ENCODE data around the gene TMX3. TPM values are rescaled to one million over a fixed set of nuclear protein-coding genes. Genes with fewer than 3 reads are reported as not detected.
A peak's percentile ranks its signal among the peaks of the same experiment; 100 is the strongest.

Gene TMX3
- total RNA-seq, 1 donor from 2014 or later = 89.6 TPM

- H3K4me1 ChIP-seq = peaks cover 19% of the 10 kb centered on the region
- H3K4me2 ChIP-seq = peak overlapping the region; percentile 94
- DNase-seq (ENCODE audit: low spot score) = no peak
- Mint-ChIP-seq H3K9me3 (no peaks in the 10 kb centered on the region), H3K27ac (no peak overlapping the region), H3K36me3 (peaks cover 20% of the 10 kb centered on the region), H3K27me3 (ENCODE audit: insufficient read depth, low read depth) (no peaks in the 10 kb centered on the region), H3K4me3 (peak overlapping the region; percentile 74), H3K4me1 (peaks cover 17% of the 10 kb centered on the region)
- no peaks in the 10 kb centered on the region for H3K27me3 ChIP-seq
- H4K20me1 ChIP-seq (ENCODE audit: low read depth) = peaks cover 7% of the 10 kb centered on the region
- H2AFZ ChIP-seq (replicated peaks) = no peak overlapping the region
- H3K36me3 ChIP-seq = peaks cover 24% of the 10 kb centered on the region
- no peaks in the 10 kb centered on the region for H3K9me3 ChIP-seq (ENCODE audit: low read depth)
- H3K79me2 ChIP-seq (ENCODE audit: low read depth) = peaks cover 64% of the 10 kb centered on the region
- H3K27ac ChIP-seq = no peak overlapping the region
- TF ChIP-seq EZH2phosphoT487 (IDR thresholded peaks at IDR 0.05) (no peak), CTCF (IDR thresholded peaks at IDR 0.05) (no peak), EZH2 (IDR thresholded peaks at IDR 0.05) (no peak)
- H3F3A ChIP-seq (ENCODE audit: low read depth) = no peaks in the 10 kb centered on the region
- peak overlapping the region; percentile 77 for H3K4me3 ChIP-seq
- no peak overlapping the region for H3K9ac ChIP-seq
These were observed 1.8 kb downstream of the TMX3 start for GRCh38 chr18:68713131-68713530.

GRCh38 chr18:68707646-68708045 is 7.3 kb downstream of the TMX3 start:
- no peak overlapping the region for H3K4me2 ChIP-seq
- H3K27ac Mint-ChIP-seq = no peak overlapping the region

GRCh38 chr18:68705119-68705518 is 9.8 kb downstream of the TMX3 start:
- no peak overlapping the region for H3K4me3 Mint-ChIP-seq
- H3K36me3 ChIP-seq = peaks cover 37% of the 10 kb centered on the region
- TF ChIP-seq EZH2phosphoT487 (IDR thresholded peaks at IDR 0.05) (no peak), EZH2 (IDR thresholded peaks at IDR 0.05) (no peak), CTCF (IDR thresholded peaks at IDR 0.05) (no peak)
- H3K36me3 Mint-ChIP-seq = peaks cover 37% of the 10 kb centered on the region
- no peak for DNase-seq (ENCODE audit: low spot score)
- no peak overlapping the region for H2AFZ ChIP-seq (replicated peaks)
- H3F3A ChIP-seq (ENCODE audit: low read depth) = no peaks in the 10 kb centered on the region
- no peaks in the 10 kb centered on the region for H3K4me1 ChIP-seq
- no peak overlapping the region for H3K4me2 ChIP-seq
- no peak overlapping the region for H3K27ac ChIP-seq
- H3K27me3 Mint-ChIP-seq (ENCODE audit: insufficient read depth, low read depth) = no peaks in the 10 kb centered on the region
- H3K27me3 ChIP-seq = no peaks in the 10 kb centered on the region
- H3K4me1 Mint-ChIP-seq = no peaks in the 10 kb centered on the region
- H3K4me3 ChIP-seq = no peak overlapping the region
- H3K9me3 Mint-ChIP-seq = no peaks in the 10 kb centered on the region
- no peaks in the 10 kb centered on the region for H3K9me3 ChIP-seq (ENCODE audit: low read depth)
- no peak overlapping the region for H3K9ac ChIP-seq
- H3K27ac Mint-ChIP-seq = no peak overlapping the region
- H3K79me2 ChIP-seq (ENCODE audit: low read depth) = peaks cover 72% of the 10 kb centered on the region
- peaks cover 6% of the 10 kb centered on the region for H4K20me1 ChIP-seq (ENCODE audit: low read depth)

More at GRCh38 chr18:68707646-68708045, 7.3 kb downstream of the TMX3 start:
- Histone ChIP-seq H3K9ac (no peak overlapping the region), H2AFZ (replicated peaks) (no peak overlapping the region), H3K9me3 (ENCODE audit: low read depth) (no peaks in the 10 kb centered on the region), H4K20me1 (ENCODE audit: low read depth) (peaks cover 3% of the 10 kb centered on the region), H3K79me2 (ENCODE audit: low read depth) (peaks cover 70% of the 10 kb centered on the region), H3K36me3 (peaks cover 48% of the 10 kb centered on the region), H3K4me3 (no peak overlapping the region), H3F3A (ENCODE audit: low read depth) (no peaks in the 10 kb centered on the region), H3K27ac (no peak overlapping the region), H3K4me1 (no peaks in the 10 kb centered on the region), H3K27me3 (no peaks in the 10 kb centered on the region)
- no peaks in the 10 kb centered on the region for H3K27me3 Mint-ChIP-seq (ENCODE audit: insufficient read depth, low read depth)
- peaks cover 43% of the 10 kb centered on the region for H3K36me3 Mint-ChIP-seq
- H3K9me3 Mint-ChIP-seq = no peaks in the 10 kb centered on the region
- H3K4me3 Mint-ChIP-seq = no peak overlapping the region
- TF ChIP-seq EZH2phosphoT487 (IDR thresholded peaks at IDR 0.05) (no peak), EZH2 (IDR thresholded peaks at IDR 0.05) (no peak), CTCF (IDR thresholded peaks at IDR 0.05) (no peak)
- no peaks in the 10 kb centered on the region for H3K4me1 Mint-ChIP-seq
- no peak for DNase-seq (ENCODE audit: low spot score)

Data from neural progenitor cell (in vitro differentiated cells).